ENCODE results near the gene MAD1L1.

MAD1L1 gene

GRCh38 chr7:2015251-2015871, 217.4 kb downstream of the MAD1L1 start:
- H3K4me1 ChIP-seq (ENCODE audit: control insufficient read depth, insufficient read depth, low read length) = no peaks in the 10 kb centered on the region
- ChIA-PET CTCF (no interaction called here), POLR2A (no interaction called here)

GRCh38 chr7:2014391-2015241, 218.1 kb downstream of the MAD1L1 start:
- ChIA-PET CTCF (no interaction called here), POLR2A (no interaction called here)
- Histone ChIP-seq H3K36me3 (ENCODE audit: control insufficient read depth in 2 of 2, insufficient read depth in 1 of 2, low read length in 2 of 2) (peaks cover 0 to 20% of the 10 kb centered on the region in 2 experiments; a peak in 1 of 3 replicates), H3K4me3 (ENCODE audit: low read depth, low read length) (no peak overlapping the region), H3K9me3 (ENCODE audit: control insufficient read depth, insufficient read depth, low read depth, low read length) (no peaks in the 10 kb centered on the region), H3K4me1 (ENCODE audit: control insufficient read depth, insufficient read depth, low read length) (no peaks in the 10 kb centered on the region), H3K27ac (ENCODE audit: extremely low read depth, low read depth, low read length) (no peak overlapping the region)
- TF ChIP-seq SCRT2 (tag by site-specific recombination; IDR thresholded peaks at IDR 0.05) (no peak), REPIN1 (tag by site-specific recombination; IDR thresholded peaks at IDR 0.05; ENCODE audit: low read depth) (no peak), ZNF366 (tag by site-specific recombination; conservative IDR thresholded peaks at IDR 0.05) (no peak), ZNF621 (tag by site-specific recombination; IDR thresholded peaks at IDR 0.05) (no peak)

More at GRCh38 chr7:2015251-2015871, 217.4 kb downstream of the MAD1L1 start:
- no peak for TF ChIP-seq ZSCAN30 (tag by site-specific recombination; IDR thresholded peaks at IDR 0.05)
- TF ChIP-seq ZIC2 (tag by site-specific recombination; IDR thresholded peaks at IDR 0.05) = peak; percentile 25; the same call in 1 of the 2 replicates
- no peak for TF ChIP-seq ZNF654 (tag by site-specific recombination; IDR thresholded peaks at IDR 0.05; ENCODE audit: low read depth)
- Histone ChIP-seq H3K27ac (ENCODE audit: extremely low read depth, low read depth, low read length) (no peak overlapping the region), H3K36me3 (ENCODE audit: control insufficient read depth in 2 of 2, insufficient read depth in 1 of 2, low read length in 2 of 2) (peaks cover 0 to 20% of the 10 kb centered on the region in 2 experiments; a peak in 1 of 3 replicates), H3K9me3 (ENCODE audit: control insufficient read depth, insufficient read depth, low read depth, low read length) (no peaks in the 10 kb centered on the region), H3K4me3 (ENCODE audit: low read depth, low read length) (no peak overlapping the region)

GRCh38 chr7:2013381-2014311, 219.1 kb downstream of the MAD1L1 start:
- no peaks in the 10 kb centered on the region for H3K9me3 ChIP-seq (ENCODE audit: control insufficient read depth, insufficient read depth, low read depth, low read length)
- H3K36me3 ChIP-seq (ENCODE audit: control insufficient read depth in 2 of 2, insufficient read depth in 1 of 2, low read length in 2 of 2) = peaks cover 0 to 20% of the 10 kb centered on the region in 2 experiments; a peak in 1 of 3 replicates
- ChIA-PET POLR2A (no interaction called here), CTCF (no interaction called here)
- no peak overlapping the region for H3K4me3 ChIP-seq (ENCODE audit: low read depth, low read length)
- TF ChIP-seq BCL11B (tag by site-specific recombination; IDR thresholded peaks at IDR 0.05; ENCODE audit: low read depth) = no peak
- TF ChIP-seq FEZF1 (tag by site-specific recombination; IDR thresholded peaks at IDR 0.05) = no peak
- no peak for TF ChIP-seq HOXD13 (CRISPR knock-in tag; IDR thresholded peaks at IDR 0.05; ENCODE audit: borderline replicate concordance)
- no peak for TF ChIP-seq ZNF335 (tag by site-specific recombination; conservative IDR thresholded peaks at IDR 0.05)
- TF ChIP-seq ZNF768 (tag by site-specific recombination; IDR thresholded peaks at IDR 0.05) = no peak
- no peak for TF ChIP-seq ZNF555 (tag by site-specific recombination; conservative IDR thresholded peaks at IDR 0.05)
- TF ChIP-seq WT1 (tag by site-specific recombination; IDR thresholded peaks at IDR 0.05) = no peak
- TF ChIP-seq ZNF2 (tag by site-specific recombination; IDR thresholded peaks at IDR 0.05) = no peak
- TF ChIP-seq ATF2 (tag by site-specific recombination; IDR thresholded peaks at IDR 0.05; ENCODE audit: low read depth) = no peak
- TF ChIP-seq ZNF561 (tag by site-specific recombination; IDR thresholded peaks at IDR 0.05; ENCODE audit: borderline replicate concordance) = no peak
- no peak overlapping the region for H3K27ac ChIP-seq (ENCODE audit: extremely low read depth, low read depth, low read length)
- no peaks in the 10 kb centered on the region for H3K4me1 ChIP-seq (ENCODE audit: control insufficient read depth, insufficient read depth, low read length)

All from HEK293 (cell line).